ENCODE results near the gene FOXA2.

The FOXA2 gene

DNA sequence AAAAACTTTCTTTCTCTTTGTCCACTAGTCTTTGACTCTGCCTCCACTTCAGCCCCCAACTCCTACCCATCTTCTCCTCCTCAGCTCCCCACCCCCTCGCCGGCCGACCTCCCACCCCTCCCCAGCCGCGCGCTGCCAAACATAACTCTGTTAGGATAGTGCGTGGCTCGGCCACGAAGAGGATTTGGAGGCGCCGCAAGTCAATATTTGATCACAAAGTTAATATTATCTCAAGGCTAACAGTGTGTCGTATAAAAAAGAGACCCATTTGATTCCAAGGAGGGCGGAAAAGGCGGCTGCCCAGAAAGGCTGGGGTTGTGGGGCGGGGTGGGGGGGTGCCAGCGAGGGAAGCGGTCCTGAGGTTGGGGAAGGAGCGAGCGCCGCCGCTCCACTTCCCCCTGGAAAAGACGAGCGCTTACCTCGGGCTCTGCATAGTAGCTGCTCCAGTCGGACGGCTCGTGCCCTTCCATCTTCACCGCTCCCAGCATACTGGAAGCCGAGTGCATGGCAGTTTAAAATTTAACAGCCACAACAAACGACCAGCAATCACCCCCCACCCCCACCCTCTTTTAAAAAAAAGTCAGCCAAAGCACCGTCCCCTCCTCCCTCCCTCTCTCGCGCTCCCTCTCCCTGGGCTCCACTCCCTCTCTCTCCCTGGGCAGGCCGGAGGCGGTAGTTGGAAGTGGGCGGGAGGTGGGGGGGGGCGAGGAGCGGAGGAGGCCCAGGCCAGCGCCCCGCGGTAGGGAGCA is 425 bp downstream of the FOXA2 start:
- no peak for DNase-seq

- DNase-seq = no peak
Observed at GRCh38 chr20:22582964-22583772, 1.2 kb downstream of the FOXA2 start.

DNA sequence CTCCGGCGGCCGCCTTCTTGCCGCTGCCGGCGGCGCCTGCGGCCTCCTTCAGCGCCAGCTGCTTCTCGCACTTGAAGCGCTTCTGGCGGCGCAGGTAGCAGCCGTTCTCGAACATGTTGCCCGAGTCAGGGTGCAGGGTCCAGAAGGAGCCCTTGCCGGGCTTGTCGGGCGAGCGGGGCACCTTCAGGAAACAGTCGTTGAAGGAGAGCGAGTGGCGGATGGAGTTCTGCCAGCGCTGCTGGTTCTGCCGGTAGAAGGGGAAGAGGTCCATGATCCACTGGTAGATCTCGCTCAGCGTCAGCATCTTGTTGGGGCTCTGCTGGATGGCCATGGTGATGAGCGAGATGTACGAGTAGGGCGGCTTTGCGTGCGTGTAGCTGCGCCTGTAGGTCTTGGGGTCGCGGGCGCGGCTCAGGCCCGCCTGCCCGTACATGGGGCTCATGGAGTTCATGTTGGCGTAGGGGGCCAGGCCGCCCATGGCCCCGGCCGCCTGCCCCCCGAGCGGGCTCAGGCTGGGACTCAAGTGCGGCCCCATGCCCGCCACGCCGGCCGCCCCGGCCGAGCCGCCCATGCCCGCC is 1.9 kb downstream of the FOXA2 start:
- DNase-seq = no peak

- no peak for DNase-seq
Observed at GRCh38 chr20:22581437-22582385, 2.7 kb downstream of the FOXA2 start.

DNA sequence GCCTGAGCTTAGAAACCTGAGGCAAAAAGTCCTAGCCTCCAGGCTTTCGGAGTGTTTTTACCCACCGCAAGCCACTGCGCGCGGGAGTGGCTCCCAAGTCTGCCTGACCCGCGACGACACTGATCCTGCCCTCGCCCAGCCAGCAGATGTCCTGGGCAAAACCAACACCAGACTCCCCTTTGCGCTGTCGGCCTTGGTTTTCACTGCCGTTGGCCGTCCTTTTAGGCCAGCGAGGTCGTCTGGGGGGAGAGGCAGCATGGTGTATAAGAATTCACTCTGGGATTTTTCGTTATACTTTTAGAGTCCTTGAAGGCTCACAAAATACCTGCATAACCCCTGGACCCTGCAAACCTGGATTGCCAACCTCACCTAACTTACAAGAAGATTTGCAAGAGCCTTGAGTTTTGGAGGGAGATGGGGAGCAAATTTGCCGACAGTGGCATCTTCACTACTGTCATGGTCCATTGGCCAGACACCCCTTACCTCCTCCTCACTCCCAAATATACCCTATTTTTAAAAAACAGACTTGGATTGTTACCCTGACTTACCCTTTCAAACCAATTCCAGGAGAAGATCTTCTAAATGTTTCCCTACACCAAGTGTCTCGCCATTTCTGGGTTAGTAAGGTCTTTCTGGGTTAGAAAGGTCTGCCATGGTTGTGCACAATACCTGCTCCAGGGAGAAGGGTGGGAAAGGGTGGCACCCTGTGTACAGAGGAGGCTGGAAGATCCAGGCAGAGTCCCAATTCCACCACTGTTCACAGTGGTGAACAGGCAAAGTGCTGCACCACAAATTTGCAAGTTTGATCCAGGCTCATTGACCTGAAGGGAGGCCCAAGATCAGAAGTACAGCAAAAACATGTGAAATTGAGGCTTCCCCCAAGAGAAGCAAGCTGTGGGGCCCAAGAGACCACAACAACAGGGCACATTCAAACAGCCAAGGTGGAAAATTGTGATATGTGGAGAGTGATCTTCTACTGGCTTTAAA is 4.4 kb downstream of the FOXA2 start:
- DNase-seq = no peak

DNA sequence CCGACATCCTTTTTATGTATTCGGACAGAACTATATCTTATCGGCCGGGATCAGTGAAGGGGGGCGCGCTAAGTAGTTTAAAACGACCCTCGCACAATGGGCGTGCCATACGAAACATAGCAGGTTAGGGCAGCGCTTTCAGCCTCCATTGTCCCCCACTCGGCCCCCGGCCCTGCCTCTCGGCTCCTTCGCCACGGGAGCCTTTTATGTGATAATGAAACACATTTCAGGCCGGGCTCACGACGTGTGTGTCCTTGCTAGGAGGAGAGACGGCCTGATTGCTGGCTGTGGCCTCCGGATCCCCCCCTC is 5.3 kb downstream of the FOXA2 start:
- no peak for DNase-seq

GRCh38 chr20:22578221-22579118 is 5.9 kb downstream of the FOXA2 start:
- no peak for DNase-seq

- DNase-seq = no peak
Observed at GRCh38 chr20:22577515-22578220, 6.7 kb downstream of the FOXA2 start.

DNA sequence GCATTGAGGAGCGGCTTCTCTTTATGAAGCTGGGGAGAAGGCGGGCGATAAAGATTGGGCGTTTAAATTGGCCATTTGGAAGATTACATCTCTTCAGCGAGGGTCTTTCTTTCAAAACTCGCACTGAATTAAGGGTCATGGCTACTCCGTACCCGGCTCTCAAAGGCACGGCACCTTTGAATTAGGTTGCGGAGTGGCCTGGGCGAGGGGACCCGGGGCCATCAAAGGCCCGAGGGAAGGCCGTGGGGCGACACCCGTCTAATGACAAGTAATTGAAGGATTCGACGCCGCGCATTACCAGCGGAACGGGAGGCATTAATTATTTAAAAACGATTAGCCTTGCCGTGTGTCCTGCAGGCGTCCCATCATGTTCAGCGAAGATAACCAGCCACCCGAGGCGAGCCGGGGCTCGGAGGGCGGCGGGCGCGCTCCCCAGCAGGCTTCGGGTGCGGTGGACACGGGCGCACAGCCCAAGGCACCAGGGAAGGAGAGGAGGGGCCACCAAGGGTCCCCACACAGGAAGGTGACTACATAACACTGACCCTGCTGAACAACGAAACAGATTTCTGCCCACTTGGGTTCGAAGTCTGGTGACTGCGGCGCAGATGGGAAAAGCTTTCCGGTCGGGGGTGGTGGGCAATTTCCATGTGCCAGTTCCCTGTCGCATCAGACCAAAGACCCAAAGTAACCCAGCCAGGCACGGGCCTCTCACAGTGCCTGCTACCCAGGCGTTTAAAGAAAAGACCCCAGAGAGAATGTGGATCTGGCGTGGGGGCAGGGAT is 7.4 kb downstream of the FOXA2 start:
- no peak for DNase-seq

DNA sequence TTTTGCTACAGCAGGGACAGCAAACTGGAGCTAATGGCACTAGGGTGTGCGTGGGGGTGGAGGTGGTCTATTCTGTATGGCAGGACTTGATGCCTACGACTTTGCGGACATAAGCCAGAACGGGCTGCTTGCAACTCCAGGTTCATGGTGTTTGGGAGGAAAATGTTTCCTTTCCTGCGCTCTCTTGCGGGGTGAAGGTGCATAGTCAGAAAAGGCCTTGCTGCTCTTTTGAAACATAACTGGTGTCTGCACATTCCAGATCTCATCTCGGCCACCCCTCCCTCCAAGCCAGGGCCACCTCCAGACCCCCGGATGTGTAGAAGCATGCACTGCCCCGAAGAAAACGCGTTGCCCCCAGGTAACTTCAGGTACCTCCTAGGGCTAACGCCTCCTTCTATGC is 8.1 kb downstream of the FOXA2 start:
- no peak for DNase-seq

- DNase-seq = no peak
Observed at GRCh38 chr20:22575737-22576136, 8.6 kb downstream of the FOXA2 start.

GRCh38 chr20:22575087-22575721 is 9.2 kb downstream of the FOXA2 start:
- no peak for DNase-seq

DNA sequence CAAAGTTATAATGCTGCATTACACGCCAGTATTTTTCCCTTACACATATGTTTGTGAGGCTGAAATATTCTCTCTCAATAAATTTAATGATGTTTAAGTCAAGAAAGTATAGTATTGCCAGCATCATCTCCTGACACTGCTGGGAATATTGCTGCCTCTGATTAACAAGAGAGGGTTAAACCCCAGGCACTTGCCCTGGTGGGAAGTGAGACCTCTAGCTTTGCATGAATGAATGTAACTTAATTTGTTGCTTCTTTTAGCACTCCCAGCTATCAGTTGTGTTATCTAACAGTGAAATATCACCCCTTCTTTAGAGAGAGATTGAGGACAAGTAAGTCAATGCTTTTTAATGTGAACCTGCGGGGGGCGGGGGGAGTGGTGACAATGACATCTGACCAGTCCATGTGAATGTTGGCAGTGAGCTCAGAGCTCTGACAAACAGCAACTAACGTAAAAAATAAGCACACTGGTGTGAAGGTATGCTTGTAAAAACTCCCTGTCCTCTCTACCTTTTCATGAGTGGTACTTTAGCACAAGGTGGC is 9.8 kb downstream of the FOXA2 start:
- DNase-seq = no peak

DNA sequence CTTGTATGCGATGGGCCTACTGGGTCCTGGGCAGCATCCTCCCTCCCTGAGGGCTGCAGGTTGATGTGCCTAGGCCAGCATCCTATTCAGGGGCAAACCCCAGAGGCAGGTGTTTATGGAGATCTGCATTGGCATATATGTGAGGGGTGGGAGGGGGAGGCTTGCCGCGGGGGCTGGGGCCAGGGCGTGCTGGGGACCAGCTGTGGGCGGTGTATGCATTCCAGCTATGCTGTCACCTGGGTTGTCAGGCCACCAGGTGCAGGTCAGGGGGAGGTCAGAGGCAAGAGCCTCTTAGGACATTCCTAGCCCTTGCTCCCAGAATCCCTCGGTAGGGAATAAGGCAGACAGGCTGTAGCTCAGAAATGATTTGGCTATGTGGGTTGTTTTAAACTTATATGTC is 11.9 kb downstream of the FOXA2 start:
- DNase-seq = no peak

GRCh38 chr20:22572023-22572422 is 12.3 kb downstream of the FOXA2 start:
- no peak for DNase-seq

- DNase-seq = no peak
Observed at GRCh38 chr20:22569353-22569752, 15.0 kb downstream of the FOXA2 start.

- DNase-seq = no peak
Observed at GRCh38 chr20:22568872-22569344, 15.5 kb downstream of the FOXA2 start.

All from NCI-H187 treated with DMSO at 0.1 percent for 48 hours (cell line).